Effector CD8-positive, alpha-beta T cell (primary cell): ENCODE results near the gene TLCD2.
"Not testable (repeated sequence)": the region's sequence is repeated elsewhere in the genome, so short reads cannot be mapped to it uniquely, and the experiment has no call there.

Experiments used
- DNase-seq: peaks from one replicate; lab custom pipeline; 2025; lab: John Stamatoyannopoulos, UW

Gene TLCD2

DNA sequence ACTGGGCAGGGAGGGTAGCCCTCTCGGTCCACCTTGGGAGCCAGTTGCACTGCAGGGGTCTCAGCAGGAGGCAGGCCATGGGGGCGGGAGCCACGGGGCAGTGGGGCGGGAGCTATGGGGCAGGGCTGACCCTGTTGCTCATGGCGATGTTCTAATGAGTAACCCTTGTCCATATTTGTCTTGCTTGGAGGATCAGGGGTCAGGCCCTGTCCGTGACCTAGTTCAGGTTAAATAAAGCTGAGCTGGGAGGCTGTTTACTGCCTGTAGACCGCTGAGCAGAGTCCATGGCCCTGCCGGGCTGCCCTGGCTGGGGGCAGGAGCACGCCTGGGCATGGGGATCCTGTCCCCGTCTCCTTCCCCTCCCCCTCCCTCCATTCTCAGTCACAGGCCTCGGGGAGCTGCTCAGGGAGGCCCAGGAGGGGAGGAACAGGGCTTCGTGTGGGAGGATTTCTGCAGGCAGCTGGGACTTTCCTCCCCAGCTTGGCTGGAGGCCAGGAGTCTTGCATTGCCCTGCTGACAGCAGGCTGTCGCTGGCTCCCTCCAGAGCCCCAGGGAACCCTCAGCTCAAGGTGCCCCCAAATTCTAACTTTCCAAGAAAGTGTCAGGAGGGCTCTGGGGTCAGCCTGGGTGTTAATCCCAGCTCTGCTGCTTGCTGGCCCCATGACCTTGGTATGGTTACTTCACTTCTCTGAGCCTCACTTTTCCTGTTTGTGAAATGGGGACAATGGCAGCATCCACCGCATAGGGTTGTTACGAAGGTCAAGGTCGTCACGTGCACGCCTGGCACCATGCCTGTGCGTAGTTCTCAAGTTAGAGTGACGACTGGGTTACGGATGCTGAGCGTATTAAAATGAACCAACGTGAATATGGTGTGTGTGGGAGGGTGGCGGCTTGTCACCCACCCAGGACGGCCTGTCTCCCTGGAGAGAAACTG is 26.4 kb upstream of the TLCD2 start:
- DNase-seq, result no peak

GRCh38 chr17:1735834-1736347 is 25.7 kb upstream of the TLCD2 start:
- no peak for DNase-seq

DNA sequence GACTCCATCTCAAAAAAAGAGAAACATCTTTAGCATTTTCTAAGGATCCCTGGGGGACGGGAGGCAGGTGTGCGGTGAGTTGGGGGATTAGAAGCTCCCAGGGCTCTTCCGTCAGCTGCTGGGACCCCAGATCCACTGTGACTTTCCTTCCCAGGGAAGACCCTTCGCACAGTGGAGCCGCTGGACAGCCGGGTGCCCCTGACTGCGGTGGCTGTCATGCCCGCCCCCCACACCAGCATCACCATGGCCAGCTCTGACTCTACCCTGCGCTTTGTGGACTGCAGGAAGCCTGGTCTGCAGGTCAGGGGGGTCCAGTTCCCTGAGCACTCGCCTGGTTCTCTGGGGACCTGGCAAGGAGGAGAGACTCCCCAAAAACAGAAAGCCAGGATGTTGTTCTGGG is 25.2 kb upstream of the TLCD2 start:
- no peak for DNase-seq

DNA sequence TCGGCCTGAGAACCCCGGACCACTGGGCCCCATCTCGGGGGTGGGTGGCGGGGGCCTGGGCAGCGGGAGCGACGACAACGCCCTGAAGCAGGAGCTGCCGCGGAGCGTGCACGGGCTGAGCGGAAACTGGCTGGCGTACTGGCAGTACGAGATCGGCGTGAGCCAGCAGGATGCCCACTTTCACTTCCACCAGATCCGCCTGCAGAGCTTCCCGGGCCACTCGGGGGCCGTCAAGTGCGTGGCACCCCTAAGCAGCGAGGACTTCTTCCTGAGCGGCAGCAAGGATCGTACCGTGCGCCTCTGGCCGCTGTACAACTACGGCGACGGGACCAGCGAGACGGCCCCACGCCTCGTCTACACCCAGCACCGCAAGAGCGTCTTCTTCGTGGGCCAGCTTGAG is 23.6 kb upstream of the TLCD2 start:
- no peak for DNase-seq

- DNase-seq, result no peak
These were observed 22.7 kb upstream of the TLCD2 start for GRCh38 chr17:1732833-1733321.

GRCh38 chr17:1732241-1732832 is 22.2 kb upstream of the TLCD2 start:
- no peak for DNase-seq

- no peak for DNase-seq
These were observed 21.0 kb upstream of the TLCD2 start for GRCh38 chr17:1731194-1731506.

DNA sequence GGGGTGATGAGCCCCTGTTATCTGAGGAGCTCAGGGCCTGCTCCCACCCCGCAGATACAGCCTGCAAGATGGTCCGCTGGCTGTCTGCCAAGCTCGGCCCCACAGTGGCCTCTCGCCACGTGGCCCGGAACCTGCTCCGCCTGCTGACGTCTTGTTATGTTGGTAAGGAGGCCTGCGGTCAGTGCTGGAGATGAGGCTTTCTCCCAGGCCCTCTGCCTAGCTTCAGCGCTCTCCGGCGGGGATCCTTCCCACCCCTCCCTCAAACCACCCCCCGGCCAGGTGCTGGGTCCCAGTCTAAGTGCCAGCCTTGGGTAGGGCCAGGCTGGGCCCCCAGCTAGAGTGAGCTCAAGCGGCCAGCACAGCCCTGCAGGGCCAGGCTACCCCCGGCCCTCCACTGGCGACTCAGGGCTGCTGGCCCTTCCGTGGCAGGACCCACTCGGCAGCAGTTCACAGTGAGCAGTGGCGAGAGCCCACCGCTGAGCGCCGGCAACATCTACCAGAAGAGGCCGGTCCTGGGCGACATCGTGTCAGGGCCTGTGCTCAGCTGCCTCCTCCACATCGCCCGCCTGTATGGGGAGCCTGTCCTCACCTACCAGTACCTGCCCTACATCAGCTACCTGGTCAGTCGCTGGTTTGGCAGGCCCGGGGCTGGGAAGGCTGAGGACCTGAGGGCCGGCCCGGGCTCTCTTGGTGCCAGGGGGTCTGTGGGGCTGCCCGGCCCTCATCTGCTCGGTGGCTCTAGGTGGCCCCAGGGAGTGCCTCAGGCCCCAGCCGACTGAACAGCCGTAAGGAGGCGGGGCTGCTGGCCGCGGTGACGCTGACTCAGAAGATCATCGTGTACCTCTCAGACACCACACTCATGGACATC is 20.4 kb upstream of the TLCD2 start:
- no peak for DNase-seq

DNA sequence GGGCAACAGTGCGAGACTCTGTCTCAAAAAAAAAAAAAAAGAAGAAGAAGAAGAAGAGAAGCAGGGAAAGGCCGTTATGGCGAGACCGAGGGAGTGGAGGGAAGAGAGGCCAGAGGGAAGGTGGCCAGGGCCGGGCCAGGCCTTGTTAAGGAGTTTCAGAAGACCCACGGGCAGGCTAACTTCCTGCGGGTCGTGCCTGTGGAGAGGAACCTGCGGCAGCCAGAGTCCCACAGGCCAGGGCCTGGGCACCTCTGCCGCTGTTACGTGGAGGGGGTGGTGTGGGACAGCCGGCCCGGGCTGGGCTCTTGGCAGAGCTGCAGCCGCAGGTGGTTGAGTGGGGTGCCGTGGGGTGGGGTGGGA is 19.8 kb upstream of the TLCD2 start:
- DNase-seq, result no peak

- DNase-seq, result no peak
These were observed 17.9 kb upstream of the TLCD2 start for GRCh38 chr17:1727876-1728630.

GRCh38 chr17:1727258-1727789 is 17.1 kb upstream of the TLCD2 start:
- DNase-seq, result no peak

- DNase-seq, result no peak
These were observed 16.6 kb upstream of the TLCD2 start for GRCh38 chr17:1726626-1727257.

- no peak for DNase-seq
These were observed 15.7 kb upstream of the TLCD2 start for GRCh38 chr17:1725642-1726511.

- DNase-seq, result no peak
These were observed 14.9 kb upstream of the TLCD2 start for GRCh38 chr17:1724869-1725641.

- peak; percentile 67 for DNase-seq
These were observed 14.2 kb upstream of the TLCD2 start, which contains the start of gene WDR81 for GRCh38 chr17:1724351-1724868. Gene WDR81 (plus strand): TSS chr17:1724704. CDS start chr17:1724960, 256 bp downstream.

GRCh38 chr17:1722022-1722421 is 11.8 kb upstream of the TLCD2 start:
- not testable (repeated sequence) for DNase-seq

GRCh38 chr17:1720856-1721386 is 10.7 kb upstream of the TLCD2 start:
- DNase-seq, result peak; percentile 58
